Effector CD4-positive, alpha-beta T cell (primary cell): ENCODE measurements around the gene NEK2.
"Not testable (repeated sequence)": the region's sequence is repeated elsewhere in the genome, so short reads cannot be mapped to it uniquely, and the experiment has no call there.

Source experiments
- DNase-seq: peaks from one replicate; pipeline ENCODE4 v3.0.0-alpha.2; 2020
- total RNA-seq: gene quantifications from one replicate; lab custom pipeline; 2026; lab: John Stamatoyannopoulos, UW

The NEK2 gene
- 0.56 reads per million for total RNA-seq

GRCh38 chr1:211675230-211676105, at the start of gene NEK2:
TSS of gene NEK2 (minus strand) at chr1:211675621. CDS start at chr1:211675479, 142 bp downstream.
- peak; percentile 82 for DNase-seq

GRCh38 chr1:211724687-211725196, 49.3 kb upstream of the NEK2 start:
- no peak for DNase-seq

GRCh38 chr1:211723273-211723672, 47.9 kb upstream of the NEK2 start:
- no peak for DNase-seq

GRCh38 chr1:211722277-211723175, 47.1 kb upstream of the NEK2 start:
- DNase-seq = no peak

GRCh38 chr1:211716555-211716954, 41.1 kb upstream of the NEK2 start:
- DNase-seq = not testable (repeated sequence)

GRCh38 chr1:211715971-211716370, 40.5 kb upstream of the NEK2 start:
- DNase-seq = no peak

GRCh38 chr1:211714154-211714553, 38.7 kb upstream of the NEK2 start:
- DNase-seq = no peak

GRCh38 chr1:211713231-211713630, 37.8 kb upstream of the NEK2 start:
- no peak for DNase-seq

GRCh38 chr1:211711315-211711705, 35.9 kb upstream of the NEK2 start:
- DNase-seq = no peak

GRCh38 chr1:211710566-211711314, 35.3 kb upstream of the NEK2 start:
- no peak for DNase-seq

GRCh38 chr1:211708926-211709325, 33.5 kb upstream of the NEK2 start:
- DNase-seq = no peak

- no peak for DNase-seq
Observed at GRCh38 chr1:211708006-211708405, 32.6 kb upstream of the NEK2 start.

GRCh38 chr1:211705467-211706091, 30.2 kb upstream of the NEK2 start:
- no peak for DNase-seq

- DNase-seq = no peak
Observed at GRCh38 chr1:211704543-211704942, 29.1 kb upstream of the NEK2 start.

- DNase-seq = no peak
Observed at GRCh38 chr1:211703812-211704537, 28.6 kb upstream of the NEK2 start.

GRCh38 chr1:211701733-211702132, 26.3 kb upstream of the NEK2 start:
- no peak for DNase-seq

- no peak for DNase-seq
Observed at GRCh38 chr1:211699059-211699458, 23.6 kb upstream of the NEK2 start.

GRCh38 chr1:211698161-211699026, 23.0 kb upstream of the NEK2 start:
- peak; percentile 70 for DNase-seq

GRCh38 chr1:211697356-211697755, 21.9 kb upstream of the NEK2 start:
- DNase-seq = no peak

- DNase-seq = no peak
Observed at GRCh38 chr1:211695135-211695816, 19.9 kb upstream of the NEK2 start.
